GM18907 (cell line): ENCODE data around the gene ADCY10.
"Not testable (repeated sequence)": the region's sequence is repeated elsewhere in the genome, so short reads cannot be mapped to it uniquely, and the experiment has no call there.

ENCODE experiments used
- ATAC-seq: cut with Tn5 transposase; IDR thresholded peaks from one replicate; pipeline ENCODE4 v1.9.1; 2021; ENCODE audit warnings: mild to moderate bottlenecking, moderate library complexity; ENCODE audit not compliant: unreplicated experiment

ADCY10 gene

DNA sequence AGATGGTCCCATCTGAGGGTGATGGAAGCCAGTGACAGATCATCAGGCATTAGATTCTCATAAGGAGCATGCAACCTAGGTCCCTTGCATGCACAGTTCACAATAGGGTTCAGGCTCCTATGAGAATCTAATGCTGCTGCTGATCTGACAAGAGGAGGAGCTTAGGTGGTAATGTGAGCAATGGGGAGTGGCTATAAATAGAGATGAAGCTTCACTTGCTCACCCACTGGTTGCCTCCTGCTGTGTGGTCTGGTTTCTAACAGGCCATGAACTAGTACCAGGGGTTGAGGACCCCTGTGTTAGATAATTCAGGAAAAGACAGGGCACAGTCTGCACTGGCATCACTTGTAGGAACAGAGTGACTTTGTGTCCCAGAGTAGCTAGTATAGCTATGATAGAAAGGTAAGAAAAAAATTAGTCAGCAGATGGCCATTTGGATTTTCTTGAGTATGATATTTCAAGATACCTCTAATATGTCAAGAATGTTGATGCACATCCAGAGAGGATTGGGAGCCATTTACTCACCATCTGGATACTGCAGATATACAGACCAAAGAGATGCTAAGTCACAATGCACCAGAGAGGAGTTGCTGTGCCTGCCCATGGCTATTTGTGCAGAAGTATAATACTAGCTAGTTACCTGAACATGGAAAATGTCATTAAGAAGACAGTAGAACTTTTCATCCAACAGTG is 53.6 kb downstream of the ADCY10 start:
- no peak for ATAC-seq

DNA sequence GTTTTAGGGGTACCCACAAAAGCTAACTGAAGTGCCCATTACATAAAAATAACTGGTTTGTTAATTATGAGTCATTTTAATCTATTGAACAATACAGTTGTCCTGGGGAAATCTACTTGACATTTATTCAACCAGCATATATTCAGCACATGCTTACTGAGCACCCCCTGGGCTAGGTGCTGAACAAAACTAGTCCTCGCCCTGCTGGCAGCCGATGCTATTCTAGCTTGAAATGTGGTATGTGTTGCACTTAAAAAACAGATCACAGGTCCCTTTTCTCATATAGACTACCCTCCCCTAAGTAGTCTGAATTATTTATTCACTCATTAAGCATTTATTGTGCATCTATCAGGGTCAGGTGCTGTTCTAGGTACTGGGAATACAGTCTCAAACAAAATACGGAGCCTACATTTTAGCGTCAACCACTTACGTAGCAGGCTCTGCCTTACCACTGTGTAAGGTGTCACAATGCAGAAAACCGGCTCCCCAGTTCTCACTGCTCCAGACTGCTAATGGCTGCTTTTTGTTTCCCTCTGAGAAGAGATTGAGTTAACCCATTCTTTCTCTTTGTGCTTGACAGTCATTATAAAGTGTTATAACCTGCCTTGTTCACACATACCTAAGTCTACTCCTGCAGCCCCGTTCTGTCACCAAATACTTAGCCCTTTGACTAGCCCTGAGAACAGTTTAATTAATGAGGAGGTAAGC is 57.1 kb downstream of the ADCY10 start:
- ATAC-seq, result no peak

DNA sequence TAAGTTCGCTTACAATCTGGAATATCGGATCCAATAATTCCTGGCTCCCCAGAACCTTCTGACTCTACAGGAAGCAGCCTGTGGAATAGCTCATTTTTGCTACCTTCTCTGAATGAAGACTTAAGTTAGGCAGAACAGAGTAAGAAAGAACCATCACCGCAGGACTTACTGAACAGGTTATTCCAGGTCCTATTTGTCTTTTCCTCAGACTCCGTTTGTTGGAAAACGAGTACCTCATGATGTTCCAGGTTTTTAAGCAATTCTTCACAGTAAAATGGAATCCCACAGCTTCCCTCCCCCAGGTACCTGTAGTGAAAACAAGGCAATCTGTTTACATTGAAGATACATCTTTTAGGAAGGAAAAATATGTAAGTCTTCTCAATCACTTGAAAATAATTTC is 59.8 kb downstream of the ADCY10 start:
- no peak for ATAC-seq

DNA sequence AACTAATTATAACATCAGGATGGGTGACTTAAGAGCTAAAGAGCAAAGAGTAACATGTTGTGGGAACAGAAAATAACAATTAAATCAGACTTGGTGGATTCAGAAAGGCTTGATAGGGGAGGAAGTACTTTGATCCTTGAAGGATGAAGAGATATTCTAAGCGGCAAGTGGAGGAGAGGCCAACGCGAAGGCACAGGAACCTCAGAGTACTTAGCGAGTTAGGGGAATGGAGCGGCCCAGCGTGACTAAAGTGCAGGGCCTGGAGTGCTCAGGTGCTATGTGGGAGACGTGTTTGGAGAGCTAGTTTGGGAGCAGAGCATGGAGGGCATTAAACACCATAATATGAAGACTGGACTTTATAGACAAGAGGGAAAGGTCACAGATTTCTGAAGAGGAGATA is 64.3 kb downstream of the ADCY10 start:
- ATAC-seq, result no peak

GRCh38 chr1:167842872-167843271 is 71.1 kb downstream of the ADCY10 start:
- no peak for ATAC-seq

GRCh38 chr1:167841530-167841929 is 72.4 kb downstream of the ADCY10 start:
- no peak for ATAC-seq

DNA sequence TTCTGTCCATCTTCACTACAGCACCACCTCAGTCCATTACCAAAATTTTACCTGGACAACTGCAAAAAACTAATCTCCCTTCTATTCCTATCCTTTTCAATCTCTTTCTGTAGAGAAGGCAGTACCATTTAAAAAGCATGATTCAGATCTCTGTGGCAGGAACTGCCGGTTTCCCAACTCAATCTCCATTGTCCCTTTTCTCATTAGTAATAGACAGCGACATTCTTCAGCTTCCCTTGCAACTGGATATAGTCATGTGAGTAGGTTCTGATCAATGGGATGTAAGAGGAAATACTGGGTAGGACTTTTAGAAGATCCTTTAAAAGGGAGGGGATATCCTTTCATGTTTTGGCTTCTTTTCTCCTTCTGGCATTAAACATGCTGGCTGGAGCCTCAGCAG is 74.9 kb downstream of the ADCY10 start:
- no peak for ATAC-seq

DNA sequence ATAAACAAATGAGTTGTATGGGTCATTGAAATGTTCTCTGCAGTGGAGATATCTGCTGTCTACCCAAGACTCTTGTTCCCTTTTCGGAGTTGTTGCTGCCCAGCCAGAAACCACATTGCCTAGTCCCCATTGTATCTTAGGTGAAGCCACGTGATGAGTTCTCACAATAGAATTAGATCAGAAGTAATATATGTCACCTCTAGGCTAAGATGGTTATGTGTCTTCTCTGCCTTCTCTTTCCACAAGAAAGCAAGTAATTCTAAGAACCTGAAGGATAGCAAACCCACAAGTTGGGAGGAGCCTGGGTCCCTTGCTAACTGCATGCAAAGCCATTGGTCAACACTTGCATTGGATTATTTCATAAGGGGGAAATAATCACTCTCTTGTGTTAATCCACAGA is 76.6 kb downstream of the ADCY10 start:
- no peak for ATAC-seq

DNA sequence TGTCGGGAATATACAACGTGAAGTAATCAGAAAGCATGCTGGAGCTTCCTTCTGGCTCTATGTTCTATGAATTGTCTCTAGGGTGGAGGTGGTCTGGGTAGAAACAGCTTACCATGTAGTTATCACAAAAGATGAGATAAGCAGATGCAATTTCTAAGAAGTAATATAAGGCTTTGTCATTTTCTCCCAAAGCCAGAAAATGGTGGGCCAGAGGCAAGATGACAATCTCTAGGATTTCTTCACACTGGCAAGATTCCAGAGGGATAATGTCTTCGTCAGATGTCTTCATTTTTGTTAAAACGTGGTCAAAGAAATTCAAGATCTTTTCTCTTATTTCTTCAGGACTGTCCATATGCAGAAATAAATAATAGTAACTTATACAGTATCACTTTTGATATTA is 77.7 kb downstream of the ADCY10 start:
- ATAC-seq, result no peak

- no peak for ATAC-seq
Observed at GRCh38 chr1:167833904-167834303, 80.0 kb downstream of the ADCY10 start.

DNA sequence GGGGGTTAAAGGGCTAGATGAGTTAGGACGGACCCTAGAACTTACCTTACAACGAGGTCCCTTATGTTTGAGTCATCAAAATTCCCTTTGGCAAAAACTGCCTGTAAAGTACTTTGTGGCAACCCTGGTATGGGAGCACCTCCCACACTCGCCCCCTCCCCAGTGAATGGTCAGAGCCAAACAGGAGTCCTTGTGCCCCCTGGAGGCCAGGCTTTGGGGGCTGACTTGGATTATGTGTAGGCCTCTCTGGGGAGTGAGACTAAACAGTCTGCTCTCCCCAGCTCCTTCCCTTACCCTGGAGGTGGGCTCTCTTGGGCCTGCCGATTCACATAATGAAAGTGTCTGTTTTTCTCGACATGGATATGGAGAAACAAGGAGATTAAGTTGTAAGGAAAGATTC is 81.2 kb downstream of the ADCY10 start:
- no peak for ATAC-seq

- ATAC-seq, result not testable (repeated sequence)
Observed at GRCh38 chr1:167830668-167831067, 83.3 kb downstream of the ADCY10 start.

DNA sequence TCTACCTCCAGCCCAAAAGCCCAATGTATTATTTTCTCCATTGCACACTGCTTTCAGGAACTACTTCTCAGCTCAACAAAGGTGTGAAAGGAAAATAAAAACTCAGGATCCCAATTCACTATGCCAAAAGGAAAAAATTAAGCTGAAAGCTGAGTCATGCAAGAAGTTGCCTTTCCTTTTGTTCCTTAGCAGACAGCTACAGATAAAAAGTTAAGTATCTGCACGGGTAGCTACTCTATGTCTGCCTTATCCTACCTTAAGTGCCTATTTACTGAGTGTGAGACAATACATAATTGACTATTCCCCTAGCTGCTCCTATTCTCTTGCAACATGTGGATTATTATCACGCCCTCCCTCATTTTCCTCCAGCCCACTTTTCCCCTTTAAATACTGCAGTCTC is 84.1 kb downstream of the ADCY10 start:
- ATAC-seq, result no peak

DNA sequence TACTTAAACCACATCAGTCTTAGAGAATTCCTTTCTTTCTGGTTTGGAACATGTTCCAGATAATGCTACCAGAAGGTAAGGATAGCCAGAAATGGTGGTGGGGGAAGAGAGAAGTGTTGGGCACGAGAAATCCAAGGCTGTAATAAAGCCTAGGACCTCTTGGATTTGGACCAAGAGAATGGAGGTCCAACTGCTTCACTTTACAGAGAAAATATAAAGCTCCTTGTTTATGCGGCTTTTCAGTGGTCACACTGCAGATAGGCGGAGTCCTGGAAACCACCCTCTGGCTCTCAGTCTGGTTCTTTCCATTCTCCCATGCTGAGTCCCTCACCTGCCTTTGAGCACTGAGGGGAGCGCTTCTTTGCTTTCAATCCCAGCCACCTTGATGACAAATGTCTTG is 87.8 kb downstream of the ADCY10 start:
- ATAC-seq, result no peak

- ATAC-seq, result no peak
Observed at GRCh38 chr1:167825419-167826079, 88.4 kb downstream of the ADCY10 start.

GRCh38 chr1:167824163-167824794 is 89.7 kb downstream of the ADCY10 start:
- ATAC-seq, result no peak

GRCh38 chr1:167821969-167822685 is 91.8 kb downstream of the ADCY10 start:
- no peak for ATAC-seq

- no peak for ATAC-seq
Observed at GRCh38 chr1:167821356-167821685, 92.6 kb downstream of the ADCY10 start.

DNA sequence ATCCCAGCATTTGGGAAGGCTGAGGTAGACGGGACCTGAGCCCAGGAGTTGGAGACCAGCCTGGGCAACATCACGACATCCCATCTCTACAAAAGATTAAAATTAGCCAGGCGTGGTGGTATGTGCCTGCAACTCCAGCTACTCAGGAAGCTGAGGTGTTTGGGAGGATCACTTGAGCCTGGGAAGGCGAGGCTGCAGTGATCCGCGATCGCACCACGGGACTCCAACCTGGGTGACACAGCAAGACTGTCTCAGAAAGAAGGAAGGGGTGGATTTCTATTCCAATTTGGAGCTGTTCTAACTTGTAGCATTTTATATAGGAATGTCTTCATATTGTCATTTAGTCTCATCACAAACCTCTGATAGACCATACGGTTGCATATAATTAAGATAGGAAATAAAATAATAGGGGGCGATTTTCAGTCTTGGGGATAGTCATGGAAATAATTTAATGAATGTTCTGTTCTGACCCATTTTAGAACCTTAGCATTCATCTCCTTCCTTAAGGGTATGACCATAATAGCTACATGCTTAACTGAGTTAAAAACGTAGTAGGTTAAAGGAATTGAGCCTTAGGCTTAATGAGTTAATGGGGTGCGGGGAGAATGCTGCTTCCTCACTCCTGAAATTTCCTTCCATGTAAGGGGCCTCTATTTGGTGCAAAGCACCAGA is 93.1 kb downstream of the ADCY10 start:
- ATAC-seq, result no peak

DNA sequence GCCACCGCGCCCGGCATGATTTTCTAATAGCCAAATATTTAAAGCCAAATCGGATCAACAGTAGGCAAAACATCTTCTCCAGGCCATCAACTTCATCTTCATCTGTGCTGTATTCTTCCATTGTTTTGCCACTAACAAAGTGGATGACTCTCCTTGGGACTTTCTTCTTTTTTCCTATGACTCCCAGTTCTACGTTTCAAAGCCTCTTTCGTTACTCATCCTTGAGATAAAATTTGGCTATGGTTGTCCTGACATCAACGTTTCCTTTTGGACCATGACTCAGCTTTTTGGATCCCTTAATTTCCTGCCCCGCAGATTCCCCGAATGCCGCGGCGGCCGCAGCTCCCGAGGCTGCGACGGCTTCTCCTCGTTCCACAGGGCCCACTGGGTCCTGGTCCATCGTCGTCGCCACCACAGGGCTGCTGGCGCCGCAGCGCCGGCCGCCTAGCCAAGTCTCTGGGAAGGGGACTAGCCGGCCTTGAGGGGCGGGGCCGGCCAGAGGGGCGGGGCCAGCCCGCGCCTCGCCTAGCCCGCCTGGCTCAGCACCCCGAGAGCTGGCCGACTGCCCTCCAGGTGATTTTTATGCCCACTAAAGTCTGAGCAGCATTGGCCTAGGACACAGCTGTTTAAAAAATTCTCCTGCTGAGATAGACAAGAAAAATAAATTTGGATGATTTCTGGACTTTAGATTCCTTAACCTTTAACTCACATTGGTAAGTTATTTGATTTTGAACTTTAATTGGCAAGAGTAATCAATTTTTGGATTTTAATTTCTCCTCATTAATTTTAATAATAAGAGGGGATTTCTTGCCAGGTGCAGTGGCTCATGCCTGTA is 93.9 kb downstream of the ADCY10 start:
- ATAC-seq, result peak; percentile 53
